Endodermal cell (in vitro differentiated cells): ENCODE measurements around the gene MTREX. TPM values are rescaled to one million over a fixed set of nuclear protein-coding genes. Genes with fewer than 3 reads are reported as not detected.
A peak's percentile ranks its signal among the peaks of the same experiment; 100 is the strongest.

ENCODE experiments used
- DNase-seq: peaks from one replicate; pipeline ENCODE4 v3.0.0-alpha.2; 2017
- H3K27ac ChIP-seq: 2 replicates; pipeline ENCODE4 v1.5.1; 2013; ENCODE audit warnings: mild to moderate bottlenecking, low read depth, low read length, moderate library complexity
- H3K27me3 ChIP-seq: 2 replicates; pipeline ENCODE4 v1.6.1; 2013; ENCODE audit warnings: mild to moderate bottlenecking, low read length, moderate library complexity; ENCODE audit not compliant: insufficient read depth, control insufficient read depth, poor library complexity, severe bottlenecking
- H3K36me3 ChIP-seq: 2 replicates; pipeline ENCODE4 v1.7.0; 2013; ENCODE audit warnings: mild to moderate bottlenecking, low read length, moderate library complexity; ENCODE audit not compliant: control insufficient read depth, insufficient read depth
- H3K4me1 ChIP-seq: one replicate; pipeline ENCODE4 v1.7.0; 2013; ENCODE audit warnings: low read length; ENCODE audit not compliant: control insufficient read depth, insufficient read depth
- H3K4me3 ChIP-seq: 2 replicates; pipeline ENCODE4 v1.5.1; 2013; ENCODE audit warnings: mild to moderate bottlenecking, low read length, moderate library complexity
- H3K9ac ChIP-seq: 2 replicates; pipeline ENCODE4 v1.6.1; 2013; ENCODE audit warnings: mild to moderate bottlenecking, low read length, moderate library complexity; ENCODE audit not compliant: poor library complexity, severe bottlenecking; ENCODE audit errors: extremely low read depth
- H3K9me3 ChIP-seq: 2 replicates; pipeline ENCODE4 v1.6.1; 2013; ENCODE audit warnings: mild to moderate bottlenecking, low read length, moderate library complexity; ENCODE audit not compliant: control insufficient read depth
- H3K27ac Mint-ChIP-seq: 2 replicates; pipeline ENCODE4 v1.8.0; 2020; ENCODE audit warnings: mixed read lengths
- H3K27me3 Mint-ChIP-seq: 2 replicates; pipeline ENCODE4 v1.8.0; 2021; ENCODE audit warnings: mild to moderate bottlenecking, mixed read lengths; ENCODE audit not compliant: insufficient read depth
- H3K36me3 Mint-ChIP-seq: 2 replicates; pipeline ENCODE4 v1.8.0; 2020; ENCODE audit warnings: low read depth, mixed read lengths
- H3K4me1 Mint-ChIP-seq: 2 replicates; pipeline ENCODE4 v1.8.0; 2020; ENCODE audit warnings: mixed read lengths
- H3K4me3 Mint-ChIP-seq: 2 replicates; pipeline ENCODE4 v1.8.0; 2020; ENCODE audit warnings: mild to moderate bottlenecking, moderate library complexity, mixed read lengths
- H3K9me3 Mint-ChIP-seq: 2 replicates; pipeline ENCODE4 v1.8.0; 2020; ENCODE audit warnings: mild to moderate bottlenecking, mixed read lengths
- WGBS, 2 experiments: methylation state at CpG; one replicate each; pipeline versions ENCODE4 v1.1.5 to v1.1.7; 2013; ENCODE audit warnings: missing lambda C conversion rate in 2 of 2, mixed read lengths in 1 of 2; ENCODE audit not compliant: insufficient coverage in 1 of 2, insufficient read length in 1 of 2; 5-methylcytosine and 5-hydroxymethylcytosine counted together
- total RNA-seq, 2 donors: library from RNA; stranded (reverse); fragmentation: NEBNext Ultra II Directional in 1 of 2; extraction: Animal tissue kit (Norgen Biotek cat#: 25700) in 1 of 2; gene quantifications; 2 replicates in 1 of 2; 3 replicates in 1 of 2; pipeline ENCODE4 v1.2.1, GENCODE V29; 2021
- TF ChIP-seq, protein P1 (sequence below): fragments of 200-600 bp; sonication (generic); conservative IDR thresholded peaks from 2 replicates; pipeline ENCODE4 v1.5.0; 2021; ENCODE audit warnings: antibody characterized with exemption, mild to moderate bottlenecking

Gene MTREX
- total RNA-seq, 2 donors from 2014 or later: 91.0 to 106 TPM

DNA sequence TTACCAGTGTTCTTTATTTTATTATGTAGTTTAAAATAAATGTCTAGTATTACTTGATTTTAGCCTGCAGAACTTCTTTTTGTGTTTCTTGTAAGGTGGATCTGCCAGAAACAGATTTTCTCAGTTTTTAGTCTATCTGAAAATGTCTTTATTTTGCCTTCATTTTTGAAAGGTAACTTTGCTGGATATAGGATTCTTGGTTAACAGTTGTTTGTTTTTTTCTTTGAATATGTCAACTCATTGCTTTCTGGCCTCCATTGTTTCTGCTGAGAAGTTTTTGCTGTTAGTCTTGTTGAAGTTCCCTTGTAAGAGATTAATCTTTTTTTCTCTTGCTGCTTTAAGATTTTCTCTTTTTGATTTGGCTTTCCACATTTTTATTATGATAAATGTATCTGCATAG lies 75.5 kb downstream of the MTREX start:
- H3K4me1 ChIP-seq: peaks cover 3% of the 10 kb centered on the region
- Mint-ChIP-seq H3K27ac (no peak overlapping the region), H3K4me3 (no peak overlapping the region), H3K27me3 (no peaks in the 10 kb centered on the region), H3K9me3 (peaks cover 17% of the 10 kb centered on the region), H3K36me3 (peaks cover 63% of the 10 kb centered on the region), H3K4me1 (peaks cover 20% of the 10 kb centered on the region)
- H3K9ac ChIP-seq: no peak overlapping the region
- H3K27me3 ChIP-seq: no peaks in the 10 kb centered on the region
- peaks cover 73% of the 10 kb centered on the region for H3K36me3 ChIP-seq
- no peak overlapping the region for H3K4me3 ChIP-seq
- no peak overlapping the region for H3K27ac ChIP-seq
- H3K9me3 ChIP-seq: peaks cover 19% of the 10 kb centered on the region
- TF ChIP-seq, protein P1, sequence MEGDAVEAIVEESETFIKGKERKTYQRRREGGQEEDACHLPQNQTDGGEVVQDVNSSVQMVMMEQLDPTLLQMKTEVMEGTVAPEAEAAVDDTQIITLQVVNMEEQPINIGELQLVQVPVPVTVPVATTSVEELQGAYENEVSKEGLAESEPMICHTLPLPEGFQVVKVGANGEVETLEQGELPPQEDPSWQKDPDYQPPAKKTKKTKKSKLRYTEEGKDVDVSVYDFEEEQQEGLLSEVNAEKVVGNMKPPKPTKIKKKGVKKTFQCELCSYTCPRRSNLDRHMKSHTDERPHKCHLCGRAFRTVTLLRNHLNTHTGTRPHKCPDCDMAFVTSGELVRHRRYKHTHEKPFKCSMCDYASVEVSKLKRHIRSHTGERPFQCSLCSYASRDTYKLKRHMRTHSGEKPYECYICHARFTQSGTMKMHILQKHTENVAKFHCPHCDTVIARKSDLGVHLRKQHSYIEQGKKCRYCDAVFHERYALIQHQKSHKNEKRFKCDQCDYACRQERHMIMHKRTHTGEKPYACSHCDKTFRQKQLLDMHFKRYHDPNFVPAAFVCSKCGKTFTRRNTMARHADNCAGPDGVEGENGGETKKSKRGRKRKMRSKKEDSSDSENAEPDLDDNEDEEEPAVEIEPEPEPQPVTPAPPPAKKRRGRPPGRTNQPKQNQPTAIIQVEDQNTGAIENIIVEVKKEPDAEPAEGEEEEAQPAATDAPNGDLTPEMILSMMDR: no peak
- no peak for DNase-seq

- TF ChIP-seq, protein P1: no peak
- Histone ChIP-seq H3K27ac (no peak overlapping the region), H3K27me3 (no peaks in the 10 kb centered on the region), H3K4me3 (no peak overlapping the region), H3K9ac (no peak overlapping the region), H3K9me3 (peaks cover 19% of the 10 kb centered on the region), H3K36me3 (peaks cover 73% of the 10 kb centered on the region), H3K4me1 (peaks cover 3% of the 10 kb centered on the region)
- no peaks in the 10 kb centered on the region for H3K27me3 Mint-ChIP-seq
- WGBS, 2 experiments: 98 to 100% methylated on average over 1 to 2 of the region's 2 CpGs
- no peak overlapping the region for H3K27ac Mint-ChIP-seq
- peaks cover 20% of the 10 kb centered on the region for H3K4me1 Mint-ChIP-seq
- H3K4me3 Mint-ChIP-seq: no peak overlapping the region
- no peak for DNase-seq
- peaks cover 17% of the 10 kb centered on the region for H3K9me3 Mint-ChIP-seq
- H3K36me3 Mint-ChIP-seq: peaks cover 65% of the 10 kb centered on the region
Measured at GRCh38 chr5:55384072-55384471, 76.3 kb downstream of the MTREX start.

DNA sequence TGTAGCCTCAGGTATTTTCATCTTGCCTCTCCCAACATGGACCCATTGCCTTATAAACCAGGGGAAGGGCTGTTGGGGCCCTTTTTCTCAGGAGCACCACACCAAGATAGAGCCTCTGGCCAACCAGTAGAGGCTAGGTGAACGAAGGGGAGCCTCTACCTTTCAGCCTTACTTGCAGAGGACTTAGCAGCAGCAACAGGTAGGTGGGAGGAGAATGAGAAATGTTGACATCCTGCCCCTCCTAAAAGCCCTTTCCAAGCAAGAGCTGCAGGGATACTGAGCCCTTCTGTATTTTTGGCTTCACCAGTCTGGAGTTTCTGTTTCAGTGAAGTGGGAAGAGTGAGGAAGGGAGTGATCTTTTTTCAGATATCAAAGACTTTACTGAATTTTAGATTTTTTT lies 77.4 kb downstream of the MTREX start:
- no peak overlapping the region for H3K4me3 ChIP-seq
- 83% methylated on average over 1 of the region's 1 CpG; no CpG with 5 or more reads in 1 of the 2 experiments for WGBS, 2 experiments
- TF ChIP-seq, protein P1: no peak
- Mint-ChIP-seq H3K36me3 (peaks cover 65% of the 10 kb centered on the region), H3K4me3 (no peak overlapping the region), H3K9me3 (peaks cover 18% of the 10 kb centered on the region), H3K27me3 (no peaks in the 10 kb centered on the region), H3K4me1 (peaks cover 20% of the 10 kb centered on the region), H3K27ac (peak overlapping the region; percentile 58)
- peaks cover 20% of the 10 kb centered on the region for H3K9me3 ChIP-seq
- DNase-seq: no peak
- peaks cover 3% of the 10 kb centered on the region for H3K4me1 ChIP-seq
- H3K27ac ChIP-seq: no peak overlapping the region
- H3K9ac ChIP-seq: no peak overlapping the region
- no peaks in the 10 kb centered on the region for H3K27me3 ChIP-seq
- H3K36me3 ChIP-seq: peaks cover 73% of the 10 kb centered on the region
